Fibroblast of lung (primary cell): ENCODE data around the gene PKHD1.

Experiments
- CTCF ChIP-seq, 2 donors: IDR thresholded peaks in 1 of 2; conservative IDR thresholded peaks in 1 of 2; 1 replicate in 1 of 2; 2 replicates in 1 of 2; pipeline ENCODE4 v1.5.1; 2011 to 2012; ENCODE audit warnings: low read length in 2 of 2, control low read depth in 1 of 2, inconsistent platforms in 1 of 2, low read depth in 1 of 2, mild to moderate bottlenecking in 1 of 2
- EZH2 ChIP-seq: IDR thresholded peaks from 2 replicates; pipeline ENCODE4 v1.5.1; 2012; ENCODE audit warnings: low read length, control low read depth, mild to moderate bottlenecking; ENCODE audit errors: missing control alignments

DNA sequence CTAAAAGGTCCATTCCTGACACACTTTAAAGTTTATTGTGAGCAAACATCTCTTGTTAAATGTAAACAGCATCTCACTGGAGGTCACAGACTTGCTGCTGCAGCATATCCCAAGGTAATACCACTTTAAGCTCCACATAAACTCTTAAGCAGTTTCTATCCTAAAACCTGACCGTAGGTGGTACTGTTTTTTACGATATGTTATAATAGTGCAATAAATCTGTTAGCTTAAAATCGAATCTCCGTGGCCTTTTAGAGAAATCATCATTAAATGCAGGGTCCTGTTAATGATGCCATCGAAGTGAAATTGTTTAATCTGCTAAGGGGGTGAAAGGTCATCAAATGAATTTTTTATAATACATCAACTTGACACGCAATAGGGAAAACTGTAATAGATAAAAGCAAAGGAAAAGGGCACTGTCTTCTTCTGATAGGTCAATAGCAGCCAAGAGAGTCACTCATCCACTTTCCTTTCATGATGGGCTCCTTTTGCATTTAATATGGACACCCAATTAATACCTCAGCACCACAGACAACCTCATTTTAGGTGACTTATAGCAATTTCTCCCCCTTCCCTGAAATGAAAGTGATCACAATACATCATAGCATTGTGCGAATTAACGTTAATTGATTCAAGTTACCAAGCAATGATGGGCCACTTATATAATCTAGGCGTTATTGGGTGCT, 436.1 kb downstream of the PKHD1 start:
- TF ChIP-seq CTCF (conservative IDR thresholded peaks at IDR 0.05 in 1 of 2, IDR thresholded peaks at IDR 0.05 in 1 of 2; ENCODE audit: low read depth in 1 of 2, low read length in 2 of 2) (no peak), EZH2 (no peak)
